IPS-18c (cell line): Measurements from ENCODE around the gene ORC2.
A peak's percentile ranks its signal among the peaks of the same experiment; 100 is the strongest.

Experiments used
- H3K4me3 ChIP-seq: 2 replicates; pipeline ENCODE4 v1.7.0; 2013; ENCODE audit warnings: low read depth, mild to moderate bottlenecking, low read length, moderate library complexity; ENCODE audit not compliant: insufficient read depth
- H3K9me3 ChIP-seq: one replicate; pipeline ENCODE4 v1.6.1; 2013; ENCODE audit warnings: mild to moderate bottlenecking, low read length, moderate library complexity; ENCODE audit not compliant: control insufficient read depth, insufficient read depth

The ORC2 gene

DNA sequence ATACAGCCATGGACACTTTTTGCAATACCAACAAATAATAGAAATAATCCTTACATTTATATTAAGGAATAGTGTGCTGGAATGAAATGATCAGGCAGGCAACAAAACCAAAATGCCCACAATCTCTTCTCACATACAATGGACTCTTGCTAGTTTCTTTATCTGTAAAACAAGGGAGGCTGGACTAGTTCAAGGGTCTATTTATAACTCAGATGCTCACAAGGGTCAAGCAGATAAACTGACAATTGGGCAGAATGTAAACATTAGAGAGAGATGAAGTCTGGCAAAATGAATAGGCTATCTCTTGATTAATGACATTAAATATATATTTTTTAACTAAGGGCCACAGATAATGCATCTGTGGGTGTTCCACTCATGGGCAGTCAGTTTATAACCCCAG is 86.0 kb downstream of the ORC2 start:
- no peak overlapping the region for H3K4me3 ChIP-seq
- H3K9me3 ChIP-seq, result no peaks in the 10 kb centered on the region

- Histone ChIP-seq H3K9me3 (no peaks in the 10 kb centered on the region), H3K4me3 (no peak overlapping the region)
Measured at GRCh38 chr2:200873560-200873959, 89.9 kb downstream of the ORC2 start.

DNA sequence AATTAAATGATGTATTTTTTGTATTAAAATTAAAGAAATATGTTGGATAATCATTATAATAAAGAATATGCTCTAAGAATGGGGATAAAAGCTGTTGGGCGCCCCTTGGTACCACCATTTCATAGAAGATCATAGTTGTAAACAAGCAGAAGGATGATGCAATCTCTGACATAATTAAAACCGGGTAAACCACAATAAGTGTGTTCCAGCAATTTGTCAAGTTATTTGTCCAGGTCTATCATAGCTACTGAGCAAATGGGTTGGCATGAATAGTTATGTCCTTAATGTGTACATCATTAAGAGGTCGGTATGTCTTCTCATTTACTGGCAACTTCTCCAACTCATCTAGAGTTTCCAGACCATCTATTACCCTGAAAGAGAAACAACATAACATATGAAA is 92.3 kb downstream of the ORC2 start:
- H3K9me3 ChIP-seq, result no peaks in the 10 kb centered on the region
- H3K4me3 ChIP-seq, result no peak overlapping the region

DNA sequence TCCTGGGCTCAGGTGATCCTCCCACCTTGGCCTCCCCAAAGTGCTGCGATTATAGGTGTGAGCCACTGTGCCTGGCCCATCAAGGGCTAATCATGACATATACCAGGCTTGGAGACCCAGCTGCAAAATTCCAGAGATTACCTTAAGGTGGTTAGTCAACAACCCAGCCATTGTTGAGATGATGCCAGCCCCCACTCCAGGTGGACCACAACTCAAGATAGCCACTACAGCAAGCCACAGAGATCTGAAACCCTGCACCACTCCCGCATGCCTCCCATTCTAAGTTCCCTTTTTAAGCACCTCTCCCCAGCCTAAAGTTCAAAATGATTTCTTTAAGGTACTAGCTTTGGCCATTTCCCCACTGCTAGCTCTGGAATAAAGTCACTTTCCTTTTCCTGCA is 94.4 kb downstream of the ORC2 start:
- no peak overlapping the region for H3K4me3 ChIP-seq
- H3K9me3 ChIP-seq, result no peaks in the 10 kb centered on the region

DNA sequence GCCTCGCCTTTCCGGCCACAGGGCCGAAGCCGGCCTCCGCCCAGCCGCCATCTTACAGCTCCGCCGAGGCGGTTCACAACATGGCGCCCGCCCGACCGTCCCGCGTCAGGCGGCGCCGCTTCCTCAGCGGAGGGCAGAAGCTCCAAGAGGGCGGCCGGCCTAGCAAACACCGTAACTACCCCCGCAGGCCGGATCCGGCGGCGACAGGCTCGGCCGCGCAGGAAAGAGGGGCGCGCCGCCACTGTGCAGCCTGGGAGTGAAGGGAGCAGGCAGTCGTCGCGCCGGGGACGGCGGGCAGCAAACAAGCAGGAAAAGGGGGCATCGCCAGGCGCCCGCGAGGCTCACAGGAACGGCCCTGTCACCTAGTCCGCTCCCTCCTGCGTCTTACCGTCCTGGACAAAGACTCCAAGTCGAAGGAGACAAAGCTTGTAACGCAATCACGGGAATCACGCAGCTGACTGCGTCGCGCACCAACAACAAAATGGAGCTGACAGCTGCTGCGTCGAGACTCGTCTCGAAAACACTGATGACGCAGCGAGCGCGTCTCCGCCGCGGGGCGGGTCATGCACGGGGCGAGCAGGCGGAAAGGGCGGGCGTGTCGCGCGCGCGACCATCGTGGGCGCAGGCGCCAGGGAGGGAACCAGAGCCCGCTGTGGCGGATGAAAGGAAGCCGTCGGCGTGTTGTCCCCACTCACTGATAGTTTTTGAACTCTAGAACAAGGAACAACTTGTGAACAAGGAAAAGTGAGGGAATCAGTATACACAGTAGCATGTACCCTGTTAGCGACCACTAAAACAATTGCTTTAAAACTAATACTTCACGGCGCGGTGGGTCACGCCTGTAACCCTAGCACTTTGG is 99.1 kb downstream of the ORC2 start, which contains the start of gene CLK1:
CLK1 (minus strand) TSS at position 483 of the 859 bp plus-strand sequence. CDS start 2,796 bp downstream, outside the sequence.
- no peaks in the 10 kb centered on the region for H3K9me3 ChIP-seq
- peak within 1 kb of the TSS; percentile 85 for H3K4me3 ChIP-seq

- H3K4me3 ChIP-seq, result peak overlapping the region; percentile 85
- no peaks in the 10 kb centered on the region for H3K9me3 ChIP-seq
Measured at GRCh38 chr2:200863782-200864175, 99.7 kb downstream of the ORC2 start.

GRCh38 chr2:200862532-200863000 is 100.9 kb downstream of the ORC2 start:
- peak overlapping the region; percentile 85 for H3K4me3 ChIP-seq
- no peaks in the 10 kb centered on the region for H3K9me3 ChIP-seq

- H3K4me3 ChIP-seq, result no peak overlapping the region; the same call in 1 of the 2 replicates
Measured at GRCh38 chr2:200861617-200862155, 101.8 kb downstream of the ORC2 start.

DNA sequence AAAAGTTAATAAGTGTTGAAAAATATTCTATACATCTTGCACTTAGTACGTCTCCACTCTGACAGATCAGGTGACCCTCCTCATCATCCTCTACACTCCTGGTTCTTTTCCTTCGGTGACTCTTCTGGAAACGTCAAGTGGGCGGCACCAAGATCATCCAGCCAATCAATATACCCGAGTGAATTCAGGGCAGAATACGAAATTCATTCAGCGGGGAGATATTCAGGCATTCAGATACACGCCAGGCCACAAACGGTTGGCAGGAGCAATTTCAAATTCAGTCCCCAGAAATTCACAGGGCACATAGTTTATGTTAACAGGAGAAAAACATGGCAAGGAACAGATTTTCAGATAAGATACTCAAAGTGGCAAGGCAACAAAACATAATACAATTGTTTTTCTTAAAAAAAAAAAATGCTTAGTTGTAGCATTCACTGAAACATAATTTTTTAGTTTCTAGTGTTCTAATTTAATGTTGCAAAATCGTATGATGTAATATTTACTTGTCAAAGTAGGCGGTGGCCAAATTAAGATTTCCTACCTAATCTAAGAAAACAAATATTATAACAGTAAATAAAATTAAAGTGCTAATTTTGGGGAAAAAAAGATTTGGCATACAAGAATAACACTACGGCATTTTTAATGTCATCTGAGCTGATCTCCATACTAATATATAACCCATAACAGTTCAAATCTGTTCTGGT is 103.2 kb downstream of the ORC2 start:
- Histone ChIP-seq H3K4me3 (no peak overlapping the region), H3K9me3 (no peaks in the 10 kb centered on the region)

More at GRCh38 chr2:200861617-200862155, 101.8 kb downstream of the ORC2 start:
- H3K9me3 ChIP-seq, result no peaks in the 10 kb centered on the region
